ENCODE data around the gene BRIX1.

DNA sequence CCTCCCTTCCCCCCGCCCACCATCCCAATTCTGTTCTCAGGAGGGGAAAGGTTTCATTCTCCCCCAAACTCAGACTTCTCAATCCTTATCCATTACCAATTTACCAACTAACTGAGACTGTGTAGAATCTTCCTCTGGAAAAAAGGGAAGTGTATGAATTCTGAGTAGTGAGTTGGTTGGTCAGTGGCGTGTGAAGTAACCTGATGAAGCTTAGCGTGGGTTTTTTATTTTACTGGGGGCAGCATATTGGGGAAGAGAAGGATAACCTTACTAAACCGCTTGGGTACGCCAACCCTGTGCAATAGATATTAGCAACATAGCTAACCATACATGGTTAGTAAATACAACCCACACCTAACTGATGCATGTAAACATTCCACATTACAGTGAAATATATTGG is 12.8 kb downstream of the BRIX1 start:
- TF ChIP-seq BACH1 (tag; IDR thresholded peaks at IDR 0.05) (no peak), KAT8 (IDR thresholded peaks at IDR 0.05; ENCODE audit: low read depth) (no peak), NFYB (IDR thresholded peaks at IDR 0.05; ENCODE audit: extremely low read depth, insufficient read length) (no peak), POLR2A (conservative IDR thresholded peaks at IDR 0.05) (no peak; the same call in 1 of the 2 replicates), KDM2B (CRISPR knock-in tag; IDR thresholded peaks at IDR 0.05) (no peak)

Data from K562 (cell line).